SU-DHL-6 (cell line): Measurements from ENCODE around the gene COL15A1.

ENCODE experiments used
- H2AFZ ChIP-seq: fragments of 200-600 bp; sonication (generic); 2 replicates; pipeline ENCODE4 v1.6.1; 2014; ENCODE audit warnings: low read depth, mild to moderate bottlenecking, moderate library complexity, mixed read lengths, antibody characterized with exemption, low read length; ENCODE audit not compliant: severe bottlenecking
- H3F3A ChIP-seq: fragments of 200-600 bp; shearing (Covaris generic); 2 replicates; pipeline ENCODE4 v1.6.0; 2016; ENCODE audit warnings: antibody characterized with exemption, mild to moderate bottlenecking; ENCODE audit not compliant: insufficient read depth
- H3K27ac ChIP-seq: fragments of 200-600 bp; sonication (generic); 2 replicates; pipeline ENCODE4 v1.5.1; 2016; ENCODE audit warnings: low read depth, mild to moderate bottlenecking, low read length, moderate library complexity, mixed read lengths
- H3K27me3 ChIP-seq: fragments of 200-600 bp; sonication (generic), shearing (Covaris generic); 2 replicates; pipeline ENCODE4 v1.6.0; 2014; ENCODE audit warnings: mild to moderate bottlenecking, low read length
- H3K36me3 ChIP-seq: fragments of 200-600 bp; sonication (generic); 2 replicates; pipeline ENCODE4 v1.6.1; 2014; ENCODE audit warnings: mild to moderate bottlenecking, low read length, mixed read lengths
- H3K4me2 ChIP-seq: fragments of 300-600, 200-600 bp; shearing (Covaris generic), sonication (generic); 2 replicates; pipeline ENCODE4 v1.6.0; 2014; ENCODE audit warnings: low read length, low read depth, mild to moderate bottlenecking; ENCODE audit not compliant: poor library complexity, severe bottlenecking
- H3K4me3 ChIP-seq: fragments of 200-600 bp; sonication (generic); 2 replicates; pipeline ENCODE4 v1.5.1; 2014; ENCODE audit warnings: antibody characterized with exemption, low read length, mild to moderate bottlenecking, mixed read lengths; ENCODE audit not compliant: insufficient read depth, poor library complexity, severe bottlenecking
- H3K79me2 ChIP-seq: fragments of 200-600 bp; sonication (generic); 2 replicates; pipeline ENCODE4 v1.6.1; 2014; ENCODE audit warnings: mild to moderate bottlenecking, low read length, moderate library complexity; ENCODE audit not compliant: insufficient read depth
- H3K9ac ChIP-seq: fragments of 200-600 bp; sonication (generic); 2 replicates; pipeline ENCODE4 v1.7.0; 2014; ENCODE audit warnings: mild to moderate bottlenecking, low read length
- H3K9me2 ChIP-seq: fragments of 200-600 bp; sonication (generic); replicated peaks from 2 replicates; pipeline ENCODE4 v1.6.1; 2014; ENCODE audit warnings: low read length; ENCODE audit not compliant: insufficient read depth
- H3K9me3 ChIP-seq: fragments of 200-600 bp; sonication (generic); 2 replicates; pipeline ENCODE4 v1.6.1; 2014; ENCODE audit warnings: low read length, mixed read lengths; ENCODE audit not compliant: insufficient read depth
- H4K20me1 ChIP-seq: fragments of 200-600 bp; sonication (generic); 2 replicates; pipeline ENCODE4 v1.6.1; 2014; ENCODE audit warnings: low read depth, mild to moderate bottlenecking, antibody characterized with exemption, low read length, moderate library complexity, mixed read lengths
- EZH2phosphoT487 ChIP-seq: fragments of 200-600 bp; sonication (generic), shearing (Covaris generic); conservative IDR thresholded peaks from 2 replicates; pipeline ENCODE4 v1.6.1; 2018; ENCODE audit warnings: mild to moderate bottlenecking, antibody characterized with exemption, low read length, moderate library complexity, mixed read lengths
- TF ChIP-seq, protein P1 (sequence below): fragments of 200-600 bp; sonication (generic); IDR thresholded peaks from one replicate; pipeline ENCODE4 v1.5.1; 2017; ENCODE audit warnings: antibody characterized with exemption, mild to moderate bottlenecking, low read length, moderate library complexity; ENCODE audit not compliant: insufficient read depth, poor library complexity, severe bottlenecking

The COL15A1 gene

DNA sequence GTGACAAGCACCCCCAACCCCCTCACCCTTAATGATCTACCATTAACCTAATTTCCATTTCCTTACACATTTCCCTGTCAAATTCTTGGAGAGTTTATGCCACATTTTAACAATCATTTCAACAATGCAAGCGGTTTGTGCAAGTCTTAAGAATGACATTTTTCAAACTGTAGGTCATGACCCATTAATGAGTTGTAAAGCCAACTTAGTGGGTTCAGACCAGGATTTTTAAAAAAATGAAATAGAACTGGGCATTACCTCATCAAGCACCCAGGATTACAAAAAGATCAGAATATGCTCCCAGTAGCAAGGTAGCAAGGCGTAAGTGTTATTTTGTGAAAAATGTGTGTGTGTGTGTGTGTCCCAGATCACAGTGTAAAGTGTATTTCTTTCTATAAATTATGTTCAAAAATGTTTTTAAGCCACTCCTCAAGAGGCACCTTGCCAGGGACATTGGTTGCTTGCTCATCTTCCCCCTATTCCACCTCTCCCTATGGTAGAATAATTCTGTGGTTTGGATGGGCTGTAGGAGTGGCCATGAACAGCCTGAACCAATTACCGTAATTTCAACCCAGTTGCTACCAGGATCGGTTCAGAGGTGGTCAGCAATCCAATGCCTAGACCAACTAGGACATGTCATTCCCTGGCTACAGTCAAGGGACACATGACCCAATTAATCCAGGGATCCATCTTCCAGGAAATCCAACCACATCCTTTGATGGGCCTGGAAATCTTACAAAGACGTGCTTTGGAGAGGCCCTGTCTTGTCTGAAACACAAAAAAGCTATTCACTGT, 146.8 kb downstream of the COL15A1 start:
- Histone ChIP-seq H3F3A (no peaks in the 10 kb centered on the region), H3K4me3 (no peak overlapping the region), H4K20me1 (no peaks in the 10 kb centered on the region), H3K27me3 (no peaks in the 10 kb centered on the region), H3K36me3 (no peaks in the 10 kb centered on the region), H3K4me2 (no peak overlapping the region), H3K9me2 (no peaks in the 10 kb centered on the region), H3K79me2 (no peaks in the 10 kb centered on the region), H3K9me3 (no peaks in the 10 kb centered on the region), H2AFZ (no peak overlapping the region), H3K27ac (no peak overlapping the region), H3K9ac (no peak overlapping the region)
- TF ChIP-seq EZH2phosphoT487 = no peak
- TF ChIP-seq, protein P1, sequence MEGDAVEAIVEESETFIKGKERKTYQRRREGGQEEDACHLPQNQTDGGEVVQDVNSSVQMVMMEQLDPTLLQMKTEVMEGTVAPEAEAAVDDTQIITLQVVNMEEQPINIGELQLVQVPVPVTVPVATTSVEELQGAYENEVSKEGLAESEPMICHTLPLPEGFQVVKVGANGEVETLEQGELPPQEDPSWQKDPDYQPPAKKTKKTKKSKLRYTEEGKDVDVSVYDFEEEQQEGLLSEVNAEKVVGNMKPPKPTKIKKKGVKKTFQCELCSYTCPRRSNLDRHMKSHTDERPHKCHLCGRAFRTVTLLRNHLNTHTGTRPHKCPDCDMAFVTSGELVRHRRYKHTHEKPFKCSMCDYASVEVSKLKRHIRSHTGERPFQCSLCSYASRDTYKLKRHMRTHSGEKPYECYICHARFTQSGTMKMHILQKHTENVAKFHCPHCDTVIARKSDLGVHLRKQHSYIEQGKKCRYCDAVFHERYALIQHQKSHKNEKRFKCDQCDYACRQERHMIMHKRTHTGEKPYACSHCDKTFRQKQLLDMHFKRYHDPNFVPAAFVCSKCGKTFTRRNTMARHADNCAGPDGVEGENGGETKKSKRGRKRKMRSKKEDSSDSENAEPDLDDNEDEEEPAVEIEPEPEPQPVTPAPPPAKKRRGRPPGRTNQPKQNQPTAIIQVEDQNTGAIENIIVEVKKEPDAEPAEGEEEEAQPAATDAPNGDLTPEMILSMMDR = no peak

DNA sequence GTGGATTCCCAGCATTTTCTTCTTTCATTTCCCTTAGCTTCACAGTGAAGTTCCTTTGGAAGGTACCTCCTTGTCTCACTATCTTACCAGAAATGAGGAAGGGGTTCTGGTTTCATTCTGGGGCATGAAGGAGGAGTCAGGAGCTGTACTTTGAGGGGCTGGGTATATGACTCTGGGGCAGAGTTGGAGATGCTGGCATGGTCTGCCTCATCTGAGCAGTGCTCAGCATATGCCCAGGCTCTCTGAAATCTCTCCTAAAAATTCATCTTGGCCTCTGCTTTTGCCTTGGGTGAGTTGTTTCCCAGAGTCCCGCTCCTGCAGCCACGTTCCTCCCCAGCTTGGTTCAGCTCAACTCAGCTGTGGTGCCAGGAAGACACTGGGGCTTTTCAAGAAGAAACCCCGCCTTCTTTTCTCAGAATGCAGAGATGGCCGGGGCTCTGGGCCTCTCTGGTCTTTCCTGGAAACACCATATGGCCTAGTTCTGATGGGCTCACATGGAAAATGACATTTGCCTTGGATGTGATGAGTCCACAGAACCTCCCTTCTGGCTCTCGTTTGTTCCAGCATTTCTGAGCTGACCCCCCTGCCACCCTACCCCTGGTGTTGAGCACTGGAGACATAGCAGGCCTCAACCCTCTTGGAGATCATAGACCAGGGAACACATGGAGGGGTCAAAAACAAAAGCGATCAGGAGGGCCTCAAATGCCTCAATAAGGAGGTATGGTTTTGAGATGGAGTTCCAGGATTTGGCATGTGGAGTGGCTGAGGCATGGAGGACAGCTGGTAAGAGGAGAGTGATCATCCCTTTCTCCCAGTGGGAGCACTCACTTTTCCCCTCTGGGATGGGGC, 149.2 kb downstream of the COL15A1 start:
- Histone ChIP-seq H3K27ac (no peak overlapping the region), H3K4me2 (no peak overlapping the region), H3K9me2 (no peaks in the 10 kb centered on the region), H3F3A (no peaks in the 10 kb centered on the region), H3K79me2 (no peaks in the 10 kb centered on the region), H3K4me3 (no peak overlapping the region), H4K20me1 (no peaks in the 10 kb centered on the region), H3K9ac (no peak overlapping the region), H3K27me3 (no peaks in the 10 kb centered on the region), H3K36me3 (no peaks in the 10 kb centered on the region), H2AFZ (no peak overlapping the region), H3K9me3 (no peaks in the 10 kb centered on the region)
- TF ChIP-seq, protein P1 = no peak
- no peak for TF ChIP-seq EZH2phosphoT487

DNA sequence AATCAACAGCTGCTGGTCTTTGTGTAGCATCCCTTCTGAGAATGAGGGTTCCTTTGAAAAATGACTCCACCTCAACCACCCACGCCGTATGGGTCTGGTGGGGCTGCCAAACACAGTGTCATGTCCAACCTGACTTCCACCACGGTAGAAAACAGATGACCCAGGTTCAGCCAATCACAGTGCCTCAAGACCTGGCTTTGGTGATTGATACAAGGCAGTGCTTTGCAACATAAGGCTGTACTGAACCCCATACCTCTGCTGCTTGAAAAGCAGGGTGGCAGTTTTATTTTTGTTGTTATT, 149.7 kb downstream of the COL15A1 start:
- Histone ChIP-seq H4K20me1 (no peaks in the 10 kb centered on the region), H3K9me2 (no peaks in the 10 kb centered on the region), H3K4me3 (no peak overlapping the region), H3K9me3 (no peaks in the 10 kb centered on the region), H3K36me3 (no peaks in the 10 kb centered on the region), H3K79me2 (no peaks in the 10 kb centered on the region), H3K27me3 (no peaks in the 10 kb centered on the region), H3K4me2 (no peak overlapping the region), H3K9ac (no peak overlapping the region), H3F3A (no peaks in the 10 kb centered on the region), H2AFZ (no peak overlapping the region), H3K27ac (no peak overlapping the region)
- TF ChIP-seq EZH2phosphoT487 = no peak
- TF ChIP-seq, protein P1 = no peak
